Muscle layer of colon (tissue), 2 donors: ENCODE measurements around the gene UBE2R2.
"Not testable (repeated sequence)": the region's sequence is repeated elsewhere in the genome, so short reads cannot be mapped to it uniquely, and the experiment has no call there.

Source experiments
- H3K27ac ChIP-seq: one replicate; pipeline ENCODE4 v1.7.0; 2013; ENCODE audit warnings: low read depth, mild to moderate bottlenecking, low read length, moderate library complexity
- H3K27me3 ChIP-seq, 2 donors: one replicate each; pipeline ENCODE4 v1.7.0; 2013; ENCODE audit warnings: low read length in 2 of 2, mild to moderate bottlenecking in 2 of 2; ENCODE audit not compliant: insufficient read depth in 2 of 2, control insufficient read depth in 1 of 2
- H3K36me3 ChIP-seq: one replicate; pipeline ENCODE4 v1.7.0; 2013; ENCODE audit warnings: mild to moderate bottlenecking, low read length; ENCODE audit not compliant: insufficient read depth
- H3K4me1 ChIP-seq: one replicate; pipeline ENCODE4 v1.7.0; 2013; ENCODE audit warnings: mild to moderate bottlenecking, low read length; ENCODE audit not compliant: insufficient read depth
- H3K4me3 ChIP-seq, 2 donors: one replicate each; pipeline ENCODE4 v1.7.0; 2013; ENCODE audit warnings: low read length in 2 of 2, low read depth in 1 of 2, mild to moderate bottlenecking in 1 of 2, moderate library complexity in 1 of 2
- H3K9ac ChIP-seq: one replicate; pipeline ENCODE4 v1.7.0; 2013; ENCODE audit warnings: low read length
- H3K9me3 ChIP-seq: one replicate; pipeline ENCODE4 v1.7.0; 2013; ENCODE audit warnings: mild to moderate bottlenecking, low read length
- donor health status: abdominal sarcoma.
- donor health status: Adenocarcinoma of cecum.

Gene UBE2R2

DNA sequence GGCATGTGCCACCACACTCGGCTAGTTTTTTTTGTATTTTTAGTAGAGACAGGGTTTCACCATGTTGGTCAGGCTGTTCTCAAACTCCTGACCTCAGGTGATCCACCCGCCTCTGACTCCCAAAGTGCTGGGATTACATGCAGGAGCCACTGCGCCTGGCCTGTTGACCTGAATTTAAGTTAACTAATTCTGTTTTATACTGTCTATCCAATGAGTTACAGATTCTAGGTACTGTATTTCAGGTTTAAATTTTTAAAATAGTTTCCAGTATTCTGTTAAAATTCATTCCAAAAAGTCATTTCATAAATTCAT is 30.9 kb downstream of the UBE2R2 start:
- H3K36me3 ChIP-seq, H3K27me3 ChIP-seq, H3K27ac ChIP-seq, H3K9me3 ChIP-seq, H3K4me3 ChIP-seq, H3K9ac ChIP-seq: not testable (repeated sequence)
- peaks cover 23% of the 10 kb centered on the region for H3K4me1 ChIP-seq

DNA sequence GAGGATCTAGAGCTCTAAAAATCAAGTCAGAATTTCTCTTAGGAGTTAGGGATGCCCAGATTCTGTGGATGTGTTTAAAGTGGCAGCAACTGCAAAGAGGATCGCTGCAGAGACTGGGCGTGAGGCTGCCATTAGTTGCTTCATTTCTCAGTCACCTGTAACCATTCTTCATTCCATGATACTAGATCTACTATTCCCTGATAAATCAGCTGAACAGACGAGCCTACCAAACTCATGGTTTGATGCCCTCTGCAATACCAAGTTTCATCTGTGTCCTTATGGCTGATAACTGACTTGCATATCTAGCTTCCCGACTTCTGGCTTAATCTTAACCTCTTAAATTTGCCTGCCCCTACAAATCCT is 33.3 kb downstream of the UBE2R2 start:
- H3K27me3 ChIP-seq: no peaks in the 10 kb centered on the region
- H3K9ac ChIP-seq: no peak overlapping the region
- no peak overlapping the region for H3K4me3 ChIP-seq
- peaks cover 23% of the 10 kb centered on the region for H3K4me1 ChIP-seq
- no peaks in the 10 kb centered on the region for H3K9me3 ChIP-seq
- H3K27ac ChIP-seq: no peak overlapping the region
- H3K36me3 ChIP-seq: no peaks in the 10 kb centered on the region

DNA sequence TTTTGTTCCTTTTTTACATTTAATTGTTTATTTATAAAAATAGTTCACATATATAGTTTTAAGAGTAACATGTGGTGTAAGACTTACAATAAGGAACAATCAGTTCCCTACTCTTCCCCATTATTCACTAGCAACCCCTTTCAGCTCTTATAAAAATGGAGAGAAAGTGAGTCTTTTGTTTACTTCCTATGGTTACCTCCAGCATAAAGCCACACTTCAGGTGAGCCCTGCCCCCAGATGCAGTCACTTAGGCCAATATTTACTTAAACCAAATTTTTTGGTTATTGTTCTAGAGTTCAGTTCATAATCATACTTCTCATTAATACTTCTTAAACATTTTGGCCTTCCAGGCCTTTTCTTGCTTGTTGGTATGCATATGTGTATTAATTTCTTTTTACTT is 33.7 kb downstream of the UBE2R2 start:
- Histone ChIP-seq H3K4me1 (peaks cover 23% of the 10 kb centered on the region), H3K27me3 (no peaks in the 10 kb centered on the region), H3K27ac (no peak overlapping the region), H3K9ac (no peak overlapping the region), H3K4me3 (no peak overlapping the region), H3K36me3 (no peaks in the 10 kb centered on the region), H3K9me3 (no peaks in the 10 kb centered on the region)

DNA sequence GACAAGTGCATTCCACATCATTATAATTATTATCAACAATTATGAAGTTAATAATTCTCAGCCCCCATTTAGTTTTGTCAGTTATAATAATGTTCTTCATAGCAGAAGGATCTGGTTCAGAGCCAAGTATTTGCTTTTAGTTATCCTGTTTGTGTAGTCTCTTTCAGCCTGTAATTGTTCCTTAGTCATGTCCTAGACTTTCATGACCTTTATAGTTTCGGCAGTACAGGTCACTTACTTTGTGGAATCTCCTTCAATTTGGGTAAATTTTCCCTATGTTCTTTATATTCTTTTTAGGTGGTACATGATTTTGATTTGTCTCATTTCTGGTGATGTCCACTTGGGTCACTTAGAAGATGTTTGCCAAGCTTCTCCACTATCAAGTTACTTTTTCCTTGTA is 34.3 kb downstream of the UBE2R2 start:
- H3K9ac ChIP-seq: no peak overlapping the region
- no peaks in the 10 kb centered on the region for H3K9me3 ChIP-seq
- H3K27ac ChIP-seq: no peak overlapping the region
- no peaks in the 10 kb centered on the region for H3K36me3 ChIP-seq
- H3K4me1 ChIP-seq: peaks cover 23% of the 10 kb centered on the region
- H3K27me3 ChIP-seq: no peaks in the 10 kb centered on the region
- no peak overlapping the region for H3K4me3 ChIP-seq

DNA sequence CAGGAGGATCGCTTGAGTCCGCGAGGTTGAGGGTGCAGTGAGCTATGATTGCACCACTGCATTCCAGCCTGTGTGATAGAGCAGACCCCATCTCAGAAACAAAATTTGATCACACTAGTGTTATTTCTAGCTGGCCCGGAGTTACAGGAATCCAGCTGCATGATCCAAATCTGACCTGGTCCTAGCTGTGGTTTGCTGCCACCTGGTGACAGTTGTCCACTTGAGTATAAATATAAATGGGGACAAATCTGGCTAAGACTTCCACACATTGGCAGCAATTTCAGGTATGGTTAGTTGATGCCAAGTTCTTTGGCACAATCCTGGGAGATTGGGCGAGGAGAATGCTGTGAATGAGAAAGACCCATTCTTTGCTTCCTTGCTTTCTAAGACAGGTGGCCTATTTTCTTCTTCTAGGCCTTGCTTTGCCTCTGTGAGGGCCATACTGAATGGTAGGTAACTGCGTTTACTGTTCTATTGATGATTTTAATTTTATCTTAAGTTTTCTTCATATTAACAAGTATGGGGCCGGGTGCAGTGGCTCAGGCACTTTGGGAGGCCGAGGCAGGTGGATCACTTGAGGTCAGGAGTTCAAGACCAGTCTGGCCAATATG is 35.4 kb downstream of the UBE2R2 start:
- Histone ChIP-seq H3K4me3 (no peak overlapping the region), H3K27ac (no peak overlapping the region), H3K4me1 (peaks cover 23% of the 10 kb centered on the region), H3K27me3 (no peaks in the 10 kb centered on the region), H3K9me3 (no peaks in the 10 kb centered on the region), H3K9ac (no peak overlapping the region), H3K36me3 (no peaks in the 10 kb centered on the region)

DNA sequence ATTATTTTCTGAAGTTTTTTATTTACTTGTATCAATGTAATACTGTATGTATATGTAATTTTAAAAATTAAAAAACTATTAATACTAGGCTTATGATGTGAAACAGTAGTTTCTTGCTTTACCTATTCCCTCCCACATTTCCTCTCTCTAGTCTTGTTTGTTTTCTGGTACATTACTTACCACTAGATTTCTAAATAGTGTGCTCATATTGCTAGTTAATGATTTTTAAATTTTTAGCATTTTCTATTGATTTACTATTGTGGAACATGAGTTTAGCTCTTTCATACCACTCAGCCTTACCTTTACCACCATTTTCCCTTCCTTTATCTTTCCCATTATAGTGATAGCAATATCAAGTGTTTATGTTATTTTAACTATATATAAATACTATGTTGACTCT is 39.3 kb downstream of the UBE2R2 start:
- Histone ChIP-seq H3K9me3 (no peaks in the 10 kb centered on the region), H3K4me3 (no peak overlapping the region), H3K27me3 (no peaks in the 10 kb centered on the region), H3K36me3 (no peaks in the 10 kb centered on the region), H3K9ac (no peak overlapping the region), H3K27ac (no peak overlapping the region), H3K4me1 (peaks cover 15% of the 10 kb centered on the region)

DNA sequence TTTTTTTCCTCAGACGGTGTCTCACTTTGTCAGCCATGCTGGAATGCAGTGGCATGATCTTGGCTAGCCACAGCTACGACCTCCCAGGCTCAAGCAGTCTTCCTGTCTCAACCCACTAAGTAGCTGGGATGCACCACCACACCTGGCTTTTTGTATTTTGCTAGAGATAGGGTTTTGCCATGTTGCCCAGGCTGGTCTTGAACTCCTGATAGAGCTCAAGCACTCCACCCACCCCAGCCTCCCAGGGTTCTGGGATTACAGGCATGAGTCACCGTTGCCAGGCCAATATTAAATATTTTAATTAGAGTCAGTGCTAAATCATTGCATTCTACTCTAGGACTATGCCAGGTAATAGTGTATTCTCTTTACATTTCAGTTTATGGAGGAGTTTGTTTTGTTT is 41.5 kb downstream of the UBE2R2 start:
- H3K4me1 ChIP-seq: no peaks in the 10 kb centered on the region
- no peak overlapping the region for H3K4me3 ChIP-seq
- no peak overlapping the region for H3K9ac ChIP-seq
- no peaks in the 10 kb centered on the region for H3K9me3 ChIP-seq
- H3K27ac ChIP-seq: no peak overlapping the region
- no peaks in the 10 kb centered on the region for H3K36me3 ChIP-seq
- no peaks in the 10 kb centered on the region for H3K27me3 ChIP-seq

DNA sequence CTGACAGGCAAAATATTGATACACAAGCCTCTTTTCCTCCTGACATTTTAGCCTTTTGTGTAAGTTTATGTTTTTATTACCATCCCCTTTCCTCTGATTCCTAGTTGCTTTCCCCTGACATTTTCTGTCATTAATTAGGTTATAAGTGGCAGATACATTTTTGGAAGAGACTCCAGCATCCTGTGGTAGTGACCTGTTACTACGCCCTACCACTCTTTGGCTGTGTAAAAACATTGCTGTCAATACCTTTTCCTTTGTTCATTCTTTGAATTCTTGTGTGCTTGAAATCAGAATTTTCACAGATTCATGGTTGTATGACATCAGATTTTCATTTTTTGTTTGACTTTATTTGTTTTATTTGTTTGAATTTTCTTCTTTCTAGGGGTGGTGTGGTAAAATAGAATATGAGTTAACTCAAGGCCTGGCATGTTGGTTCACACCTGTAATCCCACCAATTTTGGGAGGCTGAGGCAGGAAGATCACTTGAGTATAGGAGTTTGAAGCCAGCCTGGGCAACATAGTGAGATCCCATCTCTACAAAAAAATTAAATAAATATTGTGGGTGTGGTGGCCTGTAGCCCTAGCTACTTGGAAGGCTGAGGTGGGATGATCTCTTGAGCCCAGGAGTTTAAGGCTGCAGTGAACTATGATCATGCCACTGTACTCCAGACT is 43.4 kb downstream of the UBE2R2 start:
- no peak overlapping the region for H3K9ac ChIP-seq
- H3K36me3 ChIP-seq: no peaks in the 10 kb centered on the region
- H3K27ac ChIP-seq: no peak overlapping the region
- no peaks in the 10 kb centered on the region for H3K4me1 ChIP-seq
- H3K4me3 ChIP-seq: no peak overlapping the region
- H3K27me3 ChIP-seq: no peaks in the 10 kb centered on the region
- H3K9me3 ChIP-seq: no peaks in the 10 kb centered on the region

DNA sequence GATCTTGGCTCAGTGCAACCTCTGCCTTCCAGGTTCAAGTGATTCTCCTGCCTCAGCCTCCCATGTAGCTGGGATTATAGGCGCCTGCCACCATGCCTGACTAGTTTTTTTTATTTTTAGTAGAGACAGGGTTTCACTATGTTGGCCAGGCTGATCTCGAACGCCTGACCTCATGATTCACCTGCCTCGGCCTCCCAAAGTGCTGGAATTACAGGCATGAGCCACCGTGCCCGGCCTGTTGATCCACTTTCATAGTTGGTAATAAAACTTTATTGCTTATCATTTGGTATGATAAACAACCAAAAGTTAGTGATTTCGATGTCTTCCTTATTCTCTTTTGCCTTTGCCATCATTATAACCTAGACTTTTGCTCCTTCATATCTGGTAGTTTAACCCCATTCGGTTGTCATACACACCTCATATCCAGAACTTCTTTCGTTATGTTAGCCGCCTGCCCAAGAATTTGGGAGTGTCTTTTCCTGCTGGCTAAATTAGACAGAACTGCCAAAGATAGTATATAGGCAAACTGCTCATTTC is 45.0 kb downstream of the UBE2R2 start:
- no peak overlapping the region for H3K9ac ChIP-seq
- no peaks in the 10 kb centered on the region for H3K36me3 ChIP-seq
- no peak overlapping the region for H3K4me3 ChIP-seq
- no peaks in the 10 kb centered on the region for H3K9me3 ChIP-seq
- no peak overlapping the region for H3K27ac ChIP-seq
- no peaks in the 10 kb centered on the region for H3K27me3 ChIP-seq
- H3K4me1 ChIP-seq: no peaks in the 10 kb centered on the region

DNA sequence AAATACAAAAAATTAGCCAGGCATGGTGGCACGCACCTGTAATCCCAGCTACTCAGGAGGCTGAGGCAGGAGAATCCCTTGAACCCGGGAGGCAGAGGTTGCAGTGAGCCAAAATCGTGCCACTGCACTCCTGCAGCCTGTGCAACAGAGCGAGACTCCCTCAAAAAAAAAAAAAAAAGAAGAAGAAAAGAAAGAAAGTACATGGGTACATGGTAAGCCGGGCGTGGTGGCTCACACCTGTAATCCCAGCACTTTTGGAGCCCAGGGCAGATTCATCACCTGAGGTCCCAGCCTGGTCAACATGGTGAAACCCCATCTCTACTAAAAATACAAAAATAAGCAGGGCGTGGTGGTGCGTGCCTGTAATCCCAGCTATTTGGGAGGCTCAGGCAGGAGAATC is 46.1 kb downstream of the UBE2R2 start:
- H3K9me3 ChIP-seq, H3K27ac ChIP-seq, H3K4me3 ChIP-seq, H3K9ac ChIP-seq, H3K36me3 ChIP-seq, H3K27me3 ChIP-seq: not testable (repeated sequence)
- peaks cover 10% of the 10 kb centered on the region for H3K4me1 ChIP-seq

DNA sequence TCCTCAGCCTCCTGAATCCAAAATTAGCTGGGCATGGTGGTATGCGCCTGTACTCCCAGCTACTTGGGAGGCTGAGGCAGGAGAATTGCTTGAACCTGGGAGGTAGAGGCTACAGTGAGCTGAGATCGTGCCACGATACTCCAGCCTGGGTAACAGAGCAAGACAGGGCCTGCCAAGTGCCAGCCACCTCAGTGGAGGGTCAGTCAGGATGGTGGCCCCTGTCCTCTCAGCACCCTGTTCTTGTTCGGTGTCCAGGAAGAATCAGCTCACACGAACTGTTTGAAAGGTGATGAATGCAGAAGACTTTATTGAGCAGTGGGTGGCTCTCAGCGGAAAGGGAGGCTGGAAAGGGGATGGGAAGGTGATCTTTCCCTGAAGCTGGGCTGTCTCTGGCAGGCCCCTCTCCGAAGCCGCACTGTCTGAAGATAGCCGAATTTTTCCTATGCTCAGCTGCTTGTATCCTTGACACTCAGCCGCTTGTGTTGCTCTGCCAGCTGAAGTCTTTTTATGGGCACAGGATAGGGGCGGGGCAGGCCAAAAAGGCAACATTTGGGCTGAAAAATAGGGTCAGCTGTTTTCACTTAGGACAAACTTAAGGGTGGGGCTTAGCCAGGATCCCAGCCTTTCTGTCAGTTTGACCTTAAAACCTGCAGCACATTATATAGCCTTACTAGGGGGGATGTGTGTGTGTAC is 50.9 kb downstream of the UBE2R2 start:
- H3K27ac ChIP-seq: peak overlapping the region; percentile 52
- H3K4me1 ChIP-seq: peaks cover 28% of the 10 kb centered on the region
- H3K9me3 ChIP-seq: no peaks in the 10 kb centered on the region
- H3K36me3 ChIP-seq: no peaks in the 10 kb centered on the region
- no peaks in the 10 kb centered on the region for H3K27me3 ChIP-seq
- no peak overlapping the region for H3K9ac ChIP-seq
- H3K4me3 ChIP-seq: no peak overlapping the region
